ENCODE data around the gene NOL8. TPM values are rescaled to one million over a fixed set of nuclear protein-coding genes. Genes with fewer than 3 reads are reported as not detected.

The NOL8 gene
- total RNA-seq, 1 donor from 2014 or later: 68.3 TPM

GRCh38 chr9:92312887-92313623, 12.1 kb downstream of the NOL8 start:
- intact Hi-C loops (cut with micrococcal nuclease): no loop called here

- intact Hi-C loops (cut with micrococcal nuclease): no loop called here
These were observed 14.6 kb downstream of the NOL8 start for GRCh38 chr9:92310562-92310961.

- intact Hi-C loops (cut with micrococcal nuclease): no loop called here
These were observed 16.3 kb downstream of the NOL8 start for GRCh38 chr9:92308893-92309292.

- intact Hi-C loops (cut with micrococcal nuclease): no loop called here
These were observed 24.2 kb downstream of the NOL8 start for GRCh38 chr9:92300936-92301335.

GRCh38 chr9:92299116-92299515, 26.0 kb downstream of the NOL8 start:
- intact Hi-C loops (cut with micrococcal nuclease): loop anchor here (10.0 kb wide), 1 partner anchor 184 kb away; the partner anchor contains the start of gene SPTLC1

- intact Hi-C loops (cut with micrococcal nuclease): loop anchor here (10.0 kb wide), 1 partner anchor 183 kb away; the partner anchor contains the start of gene SPTLC1
These were observed 27.1 kb downstream of the NOL8 start for GRCh38 chr9:92298036-92298435.

GRCh38 chr9:92297611-92298010, 27.5 kb downstream of the NOL8 start:
- intact Hi-C loops (cut with micrococcal nuclease): loop anchor here (10.0 kb wide), 1 partner anchor 183 kb away; the partner anchor contains the start of gene SPTLC1

- intact Hi-C loops (cut with micrococcal nuclease): loop anchor here (10.0 kb wide), 1 partner anchor 181 kb away; the partner anchor contains the start of gene SPTLC1
These were observed 29.3 kb downstream of the NOL8 start for GRCh38 chr9:92295827-92296258.

- intact Hi-C loops (cut with micrococcal nuclease): loop anchor here (10.0 kb wide), 1 partner anchor 181 kb away; the partner anchor contains the start of gene SPTLC1
These were observed 29.8 kb downstream of the NOL8 start for GRCh38 chr9:92295240-92295790.

- intact Hi-C loops (cut with micrococcal nuclease): loop anchor here (5.0 to 10.0 kb wide), 2 partner anchors 179 to 583 kb away; partner anchors contain the start of genes SPTLC1 and ZNF484
These were observed 30.9 kb downstream of the NOL8 start for GRCh38 chr9:92294297-92294676.

GRCh38 chr9:92293452-92294296, 31.5 kb downstream of the NOL8 start, which contains the start of gene IARS1:
Gene IARS1 (minus strand): TSS chr9:92293697. CDS start chr9:92289419, 4,278 bp downstream.
- intact Hi-C loops (cut with micrococcal nuclease): loop anchor here (1.0 to 10.0 kb wide), 6 partner anchors 32 to 584 kb away; partner anchors contain the start of genes CENPP, IPPK, NOL8 and SPTLC1

- intact Hi-C loops (cut with micrococcal nuclease): loop anchor here (1.0 to 10.0 kb wide), 6 partner anchors 32 to 584 kb away; partner anchors contain the start of genes CENPP, IPPK, NOL8 and SPTLC1
These were observed 32.1 kb downstream of the NOL8 start for GRCh38 chr9:92293075-92293354.

GRCh38 chr9:92292338-92293074, 32.6 kb downstream of the NOL8 start:
- intact Hi-C loops (cut with micrococcal nuclease): loop anchor here (1.0 to 10.0 kb wide), 6 partner anchors 33 to 585 kb away; partner anchors contain the start of genes CENPP, IPPK, NOL8 and SPTLC1

- intact Hi-C loops (cut with micrococcal nuclease): loop anchor here (5.0 to 10.0 kb wide), 2 partner anchors 177 to 586 kb away; partner anchors contain the start of genes SPTLC1 and ZNF484
These were observed 33.6 kb downstream of the NOL8 start for GRCh38 chr9:92291577-92291976.

GRCh38 chr9:92290785-92291429, 34.2 kb downstream of the NOL8 start:
- intact Hi-C loops (cut with micrococcal nuclease): loop anchor here (5.0 to 10.0 kb wide), 2 partner anchors 176 to 586 kb away; partner anchors contain the start of genes SPTLC1 and ZNF484

GRCh38 chr9:92289708-92290390, 35.3 kb downstream of the NOL8 start:
- intact Hi-C loops (cut with micrococcal nuclease): loop anchor here (5.0 to 10.0 kb wide), 2 partner anchors 175 to 587 kb away; partner anchors contain the start of genes SPTLC1 and ZNF484

GRCh38 chr9:92279302-92279701, 45.8 kb downstream of the NOL8 start:
- intact Hi-C loops (cut with micrococcal nuclease): no loop called here

- intact Hi-C loops (cut with micrococcal nuclease): no loop called here
These were observed 47.0 kb downstream of the NOL8 start for GRCh38 chr9:92278110-92278509.
